Stimulated activated naive CD8-positive, alpha-beta T cell treated with anti-CD3 and anti-CD28 coated beads, Interleukin-15, Interleukin-2, amounts not matched to agents 100 ng/mL and 50 ng/mL, for 24 hours (primary cell): ENCODE data around the gene RDH5.
A peak's percentile ranks its signal among the peaks of the same experiment; 100 is the strongest.

ENCODE experiments used
- H3K27ac Mint-ChIP-seq: one replicate; pipeline ENCODE4 v1.8.0; 2021; ENCODE audit warnings: mild to moderate bottlenecking, mixed read lengths
- H3K27me3 Mint-ChIP-seq: one replicate; pipeline ENCODE4 v1.8.0; 2021; ENCODE audit warnings: mixed read lengths
- H3K36me3 Mint-ChIP-seq: one replicate; pipeline ENCODE4 v1.8.0; 2021; ENCODE audit warnings: low read depth, mixed read lengths
- H3K4me1 Mint-ChIP-seq: one replicate; pipeline ENCODE4 v1.8.0; 2021; ENCODE audit warnings: low read depth, mixed read lengths
- H3K4me3 Mint-ChIP-seq: one replicate; pipeline ENCODE4 v1.8.0; 2021; ENCODE audit warnings: mild to moderate bottlenecking, mixed read lengths
- H3K9me3 Mint-ChIP-seq: one replicate; pipeline ENCODE4 v1.8.0; 2021; ENCODE audit warnings: mixed read lengths

Gene RDH5

GRCh38 chr12:55702861-55703260 lies 17.3 kb upstream of the RDH5 start:
- peaks cover 5% of the 10 kb centered on the region for H3K4me1 Mint-ChIP-seq
- H3K27ac Mint-ChIP-seq = no peak overlapping the region
- H3K27me3 Mint-ChIP-seq = peaks cover 17% of the 10 kb centered on the region
- H3K4me3 Mint-ChIP-seq = no peak overlapping the region
- H3K36me3 Mint-ChIP-seq = no peaks in the 10 kb centered on the region
- H3K9me3 Mint-ChIP-seq = no peaks in the 10 kb centered on the region

GRCh38 chr12:55703288-55703687 lies 16.9 kb upstream of the RDH5 start:
- no peak overlapping the region for H3K27ac Mint-ChIP-seq
- H3K4me3 Mint-ChIP-seq = no peak overlapping the region
- H3K27me3 Mint-ChIP-seq = peaks cover 20% of the 10 kb centered on the region
- no peaks in the 10 kb centered on the region for H3K36me3 Mint-ChIP-seq
- H3K9me3 Mint-ChIP-seq = no peaks in the 10 kb centered on the region
- peaks cover 8% of the 10 kb centered on the region for H3K4me1 Mint-ChIP-seq

DNA sequence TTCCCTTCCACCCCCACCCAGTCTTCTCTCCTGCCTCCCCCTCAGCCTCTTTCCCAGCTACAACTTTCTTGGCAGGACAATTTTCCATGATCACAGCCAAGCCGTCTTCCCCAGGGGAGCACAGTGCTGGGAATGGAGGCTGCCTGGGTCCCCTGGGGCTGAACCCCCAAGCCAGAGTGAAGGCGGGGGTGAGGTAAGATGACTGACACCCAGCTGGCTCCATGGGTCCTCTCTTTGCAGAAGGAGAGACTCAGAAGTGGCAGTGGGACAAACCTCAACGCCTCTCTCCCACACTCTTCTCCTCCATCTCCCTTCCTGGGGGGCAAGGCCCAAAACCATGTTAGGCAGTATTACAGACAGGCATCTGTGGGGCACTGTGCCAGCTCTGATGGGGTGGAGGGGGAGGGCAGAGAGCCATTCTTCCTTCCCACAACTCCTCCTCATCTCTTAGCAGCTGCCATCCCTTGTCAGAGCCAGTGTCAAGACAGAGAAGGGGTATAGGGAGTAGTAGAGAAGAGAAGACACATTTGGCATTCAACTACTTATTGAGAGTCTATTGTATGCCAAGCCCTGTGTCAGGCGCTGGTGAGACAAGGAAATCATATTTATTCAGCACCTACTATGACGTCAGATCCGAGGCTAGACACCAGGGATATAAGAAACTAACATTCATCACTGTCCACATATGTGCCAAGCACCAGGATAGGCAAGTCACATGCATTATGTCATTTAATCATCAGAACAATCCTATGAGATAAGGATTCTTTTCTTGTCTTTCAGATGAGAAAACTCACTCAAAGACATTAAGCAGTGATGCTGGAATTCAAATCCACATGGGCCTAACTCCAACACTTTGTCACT lies 16.1 kb upstream of the RDH5 start:
- H3K9me3 Mint-ChIP-seq = no peaks in the 10 kb centered on the region
- H3K27me3 Mint-ChIP-seq = peaks cover 28% of the 10 kb centered on the region
- H3K27ac Mint-ChIP-seq = no peak overlapping the region
- H3K4me3 Mint-ChIP-seq = no peak overlapping the region
- H3K4me1 Mint-ChIP-seq = peaks cover 16% of the 10 kb centered on the region
- H3K36me3 Mint-ChIP-seq = no peaks in the 10 kb centered on the region

GRCh38 chr12:55704824-55705718 lies 15.1 kb upstream of the RDH5 start:
- no peaks in the 10 kb centered on the region for H3K36me3 Mint-ChIP-seq
- no peak overlapping the region for H3K4me3 Mint-ChIP-seq
- peaks cover 18% of the 10 kb centered on the region for H3K4me1 Mint-ChIP-seq
- no peaks in the 10 kb centered on the region for H3K9me3 Mint-ChIP-seq
- H3K27ac Mint-ChIP-seq = no peak overlapping the region
- peaks cover 37% of the 10 kb centered on the region for H3K27me3 Mint-ChIP-seq

GRCh38 chr12:55705782-55706402 lies 14.3 kb upstream of the RDH5 start:
- Mint-ChIP-seq H3K27ac (no peak overlapping the region), H3K27me3 (peaks cover 37% of the 10 kb centered on the region), H3K4me3 (no peak overlapping the region), H3K36me3 (no peaks in the 10 kb centered on the region), H3K4me1 (peaks cover 18% of the 10 kb centered on the region), H3K9me3 (no peaks in the 10 kb centered on the region)

GRCh38 chr12:55706568-55707218 lies 13.5 kb upstream of the RDH5 start:
- Mint-ChIP-seq H3K36me3 (no peaks in the 10 kb centered on the region), H3K27ac (no peak overlapping the region), H3K9me3 (no peaks in the 10 kb centered on the region), H3K27me3 (peaks cover 37% of the 10 kb centered on the region), H3K4me1 (peaks cover 18% of the 10 kb centered on the region), H3K4me3 (peak overlapping the region; percentile 32)

GRCh38 chr12:55707219-55707671 lies 12.9 kb upstream of the RDH5 start:
- peak overlapping the region; percentile 32 for H3K4me3 Mint-ChIP-seq
- H3K27ac Mint-ChIP-seq = no peak overlapping the region
- no peaks in the 10 kb centered on the region for H3K36me3 Mint-ChIP-seq
- peaks cover 18% of the 10 kb centered on the region for H3K4me1 Mint-ChIP-seq
- H3K27me3 Mint-ChIP-seq = peaks cover 37% of the 10 kb centered on the region
- H3K9me3 Mint-ChIP-seq = no peaks in the 10 kb centered on the region

GRCh38 chr12:55707841-55708694 lies 12.1 kb upstream of the RDH5 start, which contains the start of gene ITGA7:
ITGA7 (minus strand) TSS chr12:55707904; CDS start chr12:55707682, 222 bp downstream.
- Mint-ChIP-seq H3K27ac (no peak within 1 kb of the TSS), H3K4me1 (peaks cover 18% of the 10 kb centered on the region), H3K9me3 (no peaks in the 10 kb centered on the region), H3K36me3 (no peaks in the 10 kb centered on the region), H3K4me3 (peak within 1 kb of the TSS; percentile 74), H3K27me3 (peaks cover 37% of the 10 kb centered on the region)

DNA sequence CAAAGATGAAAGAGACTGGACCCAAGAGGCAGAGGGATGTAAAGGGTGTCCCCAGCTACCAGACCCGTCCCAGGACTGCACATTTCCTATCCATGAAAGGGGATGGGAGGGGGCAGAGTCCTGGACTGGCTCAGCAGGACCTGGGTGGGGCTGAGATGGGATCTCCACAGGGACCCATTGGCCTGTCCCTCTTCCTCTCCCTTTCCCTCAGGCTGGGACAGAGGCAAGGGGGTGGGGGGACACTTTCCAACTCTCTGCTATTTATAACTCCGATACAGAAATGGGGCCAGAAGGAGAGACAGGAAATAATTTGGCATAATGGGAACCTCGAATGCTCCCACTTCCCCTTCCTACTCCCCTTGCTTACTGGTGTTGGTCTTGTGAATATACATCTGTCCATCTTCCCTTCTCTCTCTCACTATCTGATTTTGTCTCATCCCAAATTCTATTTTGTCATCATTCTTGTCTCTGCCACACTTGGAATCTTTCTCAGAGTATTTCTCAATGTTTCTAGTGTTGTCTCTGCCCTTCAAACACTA lies 11.4 kb upstream of the RDH5 start:
- Mint-ChIP-seq H3K4me3 (peak overlapping the region; percentile 74), H3K9me3 (no peaks in the 10 kb centered on the region), H3K36me3 (no peaks in the 10 kb centered on the region), H3K4me1 (peaks cover 18% of the 10 kb centered on the region), H3K27ac (no peak overlapping the region), H3K27me3 (peaks cover 37% of the 10 kb centered on the region)

- peaks cover 24% of the 10 kb centered on the region for H3K27me3 Mint-ChIP-seq
- H3K4me1 Mint-ChIP-seq = peaks cover 35% of the 10 kb centered on the region
- peaks cover 4% of the 10 kb centered on the region for H3K36me3 Mint-ChIP-seq
- no peak overlapping the region for H3K27ac Mint-ChIP-seq
- no peaks in the 10 kb centered on the region for H3K9me3 Mint-ChIP-seq
- H3K4me3 Mint-ChIP-seq = no peak overlapping the region
Measured at GRCh38 chr12:55711786-55712553, 8.2 kb upstream of the RDH5 start.

- H3K9me3 Mint-ChIP-seq = no peaks in the 10 kb centered on the region
- peaks cover 19% of the 10 kb centered on the region for H3K27me3 Mint-ChIP-seq
- no peak overlapping the region for H3K27ac Mint-ChIP-seq
- H3K4me3 Mint-ChIP-seq = no peak overlapping the region
- peaks cover 4% of the 10 kb centered on the region for H3K36me3 Mint-ChIP-seq
- peaks cover 40% of the 10 kb centered on the region for H3K4me1 Mint-ChIP-seq
Measured at GRCh38 chr12:55712700-55713415, 7.3 kb upstream of the RDH5 start.

DNA sequence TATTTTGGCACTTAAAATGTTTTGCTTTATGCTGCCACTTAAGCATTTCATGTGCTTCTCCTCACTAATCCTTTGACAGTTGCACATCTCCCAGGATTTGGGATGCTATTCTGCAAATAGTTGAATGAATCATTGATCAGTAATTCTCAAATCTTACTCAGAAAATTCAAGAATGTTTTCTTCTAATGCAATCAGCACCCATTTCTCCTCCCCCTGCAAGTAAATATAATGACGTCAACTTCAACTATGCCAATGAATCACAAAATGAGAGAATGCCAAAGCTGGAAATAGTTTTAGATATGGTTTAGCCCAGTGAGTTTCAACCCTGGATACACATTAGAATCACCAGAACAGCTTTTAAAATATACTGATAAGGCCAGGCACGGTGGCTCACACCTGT lies 6.5 kb upstream of the RDH5 start:
- Mint-ChIP-seq H3K4me3 (no peak overlapping the region), H3K9me3 (no peaks in the 10 kb centered on the region), H3K36me3 (peaks cover 11% of the 10 kb centered on the region), H3K4me1 (peaks cover 38% of the 10 kb centered on the region), H3K27me3 (peaks cover 13% of the 10 kb centered on the region), H3K27ac (no peak overlapping the region)
